IMR-90 (cell line): ENCODE measurements around the gene LTBP4.

ENCODE experiments used
- RAD21 ChIP-seq: IDR thresholded peaks from 2 replicates; pipeline ENCODE4 v1.6.1; 2012; ENCODE audit warnings: low read length, improper control_type of control experiment
- RCOR1 ChIP-seq: IDR thresholded peaks from 2 replicates; pipeline ENCODE4 v1.6.1; 2012; ENCODE audit warnings: mild to moderate bottlenecking, low read length, improper control_type of control experiment; ENCODE audit not compliant: insufficient replicate concordance
- RFX5 ChIP-seq: IDR thresholded peaks from 2 replicates; pipeline ENCODE4 v1.8.0; 2012; ENCODE audit warnings: low read depth, mild to moderate bottlenecking, low read length, moderate library complexity
- TF ChIP-seq, protein P1 (sequence below): conservative IDR thresholded peaks from 2 replicates; pipeline ENCODE4 v1.5.1; 2012; ENCODE audit warnings: mild to moderate bottlenecking, low read depth, low read length, improper control_type of control experiment

- TF ChIP-seq RAD21 (no peak), RFX5 (no peak), RCOR1 (no peak)
- TF ChIP-seq, protein P1, sequence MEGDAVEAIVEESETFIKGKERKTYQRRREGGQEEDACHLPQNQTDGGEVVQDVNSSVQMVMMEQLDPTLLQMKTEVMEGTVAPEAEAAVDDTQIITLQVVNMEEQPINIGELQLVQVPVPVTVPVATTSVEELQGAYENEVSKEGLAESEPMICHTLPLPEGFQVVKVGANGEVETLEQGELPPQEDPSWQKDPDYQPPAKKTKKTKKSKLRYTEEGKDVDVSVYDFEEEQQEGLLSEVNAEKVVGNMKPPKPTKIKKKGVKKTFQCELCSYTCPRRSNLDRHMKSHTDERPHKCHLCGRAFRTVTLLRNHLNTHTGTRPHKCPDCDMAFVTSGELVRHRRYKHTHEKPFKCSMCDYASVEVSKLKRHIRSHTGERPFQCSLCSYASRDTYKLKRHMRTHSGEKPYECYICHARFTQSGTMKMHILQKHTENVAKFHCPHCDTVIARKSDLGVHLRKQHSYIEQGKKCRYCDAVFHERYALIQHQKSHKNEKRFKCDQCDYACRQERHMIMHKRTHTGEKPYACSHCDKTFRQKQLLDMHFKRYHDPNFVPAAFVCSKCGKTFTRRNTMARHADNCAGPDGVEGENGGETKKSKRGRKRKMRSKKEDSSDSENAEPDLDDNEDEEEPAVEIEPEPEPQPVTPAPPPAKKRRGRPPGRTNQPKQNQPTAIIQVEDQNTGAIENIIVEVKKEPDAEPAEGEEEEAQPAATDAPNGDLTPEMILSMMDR = no peak
Measured at GRCh38 chr19:40567040-40567749, 34.0 kb upstream of the LTBP4 start.
